GM19467 (cell line): ENCODE measurements around the gene AHSG.
A peak's percentile ranks its signal among the peaks of the same experiment; 100 is the strongest.
"Not testable (repeated sequence)": the region's sequence is repeated elsewhere in the genome, so short reads cannot be mapped to it uniquely, and the experiment has no call there.

Experiments used
- ATAC-seq: cut with Tn5 transposase; IDR thresholded peaks from one replicate; pipeline ENCODE4 v1.9.1; 2021; ENCODE audit warnings: mild to moderate bottlenecking, moderate library complexity; ENCODE audit not compliant: unreplicated experiment

The AHSG gene

GRCh38 chr3:186612721-186613636 lies at the start of gene AHSG:
AHSG (plus strand) TSS chr3:186613060; CDS start chr3:186613142, 82 bp downstream.
- ATAC-seq: no peak

GRCh38 chr3:186564586-186564985 lies 48.3 kb upstream of the AHSG start:
- no peak for ATAC-seq

- ATAC-seq: no peak
These were observed 46.1 kb upstream of the AHSG start for GRCh38 chr3:186566772-186567071.

- ATAC-seq: peak; percentile 44
These were observed 45.6 kb upstream of the AHSG start, which contains the start of gene TBCCD1 for GRCh38 chr3:186567072-186567921. TBCCD1 (minus strand) TSS chr3:186567339; CDS start chr3:186564329, 3,010 bp downstream.

GRCh38 chr3:186569361-186569760 lies 43.5 kb upstream of the AHSG start:
- ATAC-seq: not testable (repeated sequence)

- no peak for ATAC-seq
These were observed 43.1 kb upstream of the AHSG start for GRCh38 chr3:186569779-186570095.

GRCh38 chr3:186570096-186570940 lies 42.5 kb upstream of the AHSG start, which contains the start of gene DNAJB11:
DNAJB11 (plus strand) TSS chr3:186570720; CDS start chr3:186570898, 178 bp downstream.
- peak; percentile 83 for ATAC-seq

GRCh38 chr3:186570941-186571643 lies 41.8 kb upstream of the AHSG start:
- no peak for ATAC-seq

GRCh38 chr3:186571644-186572013 lies 41.2 kb upstream of the AHSG start:
- ATAC-seq: no peak

- no peak for ATAC-seq
These were observed 35.3 kb upstream of the AHSG start for GRCh38 chr3:186577521-186577920.

- ATAC-seq: no peak
These were observed 32.1 kb upstream of the AHSG start for GRCh38 chr3:186580785-186581184.

GRCh38 chr3:186582541-186582940 lies 30.3 kb upstream of the AHSG start:
- no peak for ATAC-seq

GRCh38 chr3:186583831-186584230 lies 29.0 kb upstream of the AHSG start:
- ATAC-seq: no peak

GRCh38 chr3:186586245-186586644 lies 26.6 kb upstream of the AHSG start:
- ATAC-seq: not testable (repeated sequence)

GRCh38 chr3:186587183-186587582 lies 25.7 kb upstream of the AHSG start:
- ATAC-seq: no peak

- ATAC-seq: no peak
These were observed 24.2 kb upstream of the AHSG start for GRCh38 chr3:186588632-186589031.

- no peak for ATAC-seq
These were observed 23.7 kb upstream of the AHSG start for GRCh38 chr3:186589121-186589520.

GRCh38 chr3:186589856-186590579 lies 22.8 kb upstream of the AHSG start:
- no peak for ATAC-seq

GRCh38 chr3:186590580-186591295 lies 22.1 kb upstream of the AHSG start:
- no peak for ATAC-seq
